MM.1S (cell line): ENCODE data around the gene METTL1.

ENCODE experiments used
- CTCF ChIP-seq: fragments of 300-600 bp; sonication (generic); IDR thresholded peaks from 2 replicates; pipeline ENCODE4 v1.5.1; 2016; ENCODE audit warnings: antibody characterized with exemption, low read length, mixed read lengths
- EZH2 ChIP-seq: fragments of 300-600 bp; sonication (generic); optimal IDR thresholded peaks from 2 replicates; pipeline ENCODE3; 2017; ENCODE audit warnings: low read depth, mild to moderate bottlenecking, antibody characterized with exemption, low read length, mixed read lengths

GRCh38 chr12:57813971-57814772 lies 42.3 kb upstream of the METTL1 start:
- TF ChIP-seq EZH2 (no peak), CTCF (no peak)
